HG02938 (cell line): ENCODE results near the gene KCNJ15.
A peak's percentile ranks its signal among the peaks of the same experiment; 100 is the strongest.

Source experiments
- ATAC-seq: cut with Tn5 transposase; IDR thresholded peaks from one replicate; pipeline ENCODE4 v1.9.1; 2021; ENCODE audit warnings: mild to moderate bottlenecking, moderate library complexity; ENCODE audit not compliant: unreplicated experiment

Gene KCNJ15

DNA sequence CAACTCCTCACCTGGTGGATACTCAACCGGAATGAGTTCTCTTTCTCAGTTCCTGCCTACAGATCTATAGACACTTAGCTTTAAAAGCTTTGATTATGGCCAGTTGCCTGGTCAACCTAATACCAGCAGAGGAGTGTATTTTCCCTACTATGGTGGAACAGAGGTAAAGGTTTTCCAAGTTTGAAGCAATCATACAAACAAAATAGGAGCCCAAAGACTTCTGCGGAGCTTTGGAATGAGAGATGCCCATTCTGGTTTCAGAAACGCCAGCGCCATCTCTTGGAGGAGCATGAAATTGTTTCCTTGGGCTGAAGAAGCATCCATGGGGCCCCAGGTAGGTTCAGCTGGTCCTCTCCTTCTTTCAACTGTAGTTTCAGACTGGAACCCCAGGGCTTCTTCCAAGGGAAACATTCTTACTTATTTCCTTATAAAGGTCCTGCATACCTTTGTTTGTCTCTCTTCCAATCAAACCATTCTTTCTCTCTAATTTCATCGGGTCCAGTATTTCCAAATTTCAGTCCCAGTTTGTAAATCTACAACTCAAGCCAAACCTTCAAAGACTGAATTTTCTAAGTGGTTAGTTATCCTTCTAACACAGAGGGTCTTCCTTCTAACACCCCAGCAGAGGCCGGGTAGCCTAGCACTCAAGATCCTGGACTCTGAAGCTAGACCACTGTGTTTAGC, 95.9 kb downstream of the KCNJ15 start:
- ATAC-seq = no peak

DNA sequence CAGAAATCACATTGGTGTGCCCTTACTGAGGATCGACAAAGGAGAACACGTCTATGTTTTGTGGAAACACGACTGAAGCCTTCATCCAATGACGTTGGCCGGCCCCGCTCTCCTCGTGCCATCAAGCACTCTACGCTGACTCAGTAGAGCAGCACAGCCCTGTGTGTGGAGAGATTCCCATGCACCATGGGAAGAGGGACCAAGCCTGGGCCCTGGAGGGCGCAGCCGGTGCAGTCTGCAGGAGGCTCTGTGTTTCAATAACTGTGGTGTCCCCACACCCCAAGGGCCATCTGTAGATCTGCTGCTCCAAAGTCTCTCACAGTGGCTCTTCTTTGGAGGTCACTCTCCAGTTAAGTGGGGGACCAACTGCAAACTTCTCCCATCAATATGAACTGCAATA, 97.4 kb downstream of the KCNJ15 start:
- no peak for ATAC-seq

DNA sequence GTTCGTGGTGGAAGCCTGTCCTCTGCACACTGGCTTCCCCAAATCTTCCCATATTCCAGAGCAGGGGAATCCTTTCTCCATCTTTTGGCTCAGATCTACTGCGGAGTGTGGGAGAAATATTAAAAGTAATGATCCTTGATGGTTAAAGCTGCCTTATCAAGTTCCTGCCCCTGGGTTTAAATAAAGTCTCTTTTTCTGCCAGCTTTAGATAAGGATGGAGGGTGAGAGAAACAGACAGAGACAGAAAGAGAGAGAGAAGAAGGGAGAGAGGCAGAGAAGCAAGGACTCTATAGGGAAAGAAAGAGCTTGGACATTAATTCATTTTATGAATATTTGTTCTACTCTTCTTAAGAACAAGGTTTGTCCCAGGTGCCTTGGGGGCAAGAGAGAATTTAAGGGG, 98.0 kb downstream of the KCNJ15 start:
- no peak for ATAC-seq

DNA sequence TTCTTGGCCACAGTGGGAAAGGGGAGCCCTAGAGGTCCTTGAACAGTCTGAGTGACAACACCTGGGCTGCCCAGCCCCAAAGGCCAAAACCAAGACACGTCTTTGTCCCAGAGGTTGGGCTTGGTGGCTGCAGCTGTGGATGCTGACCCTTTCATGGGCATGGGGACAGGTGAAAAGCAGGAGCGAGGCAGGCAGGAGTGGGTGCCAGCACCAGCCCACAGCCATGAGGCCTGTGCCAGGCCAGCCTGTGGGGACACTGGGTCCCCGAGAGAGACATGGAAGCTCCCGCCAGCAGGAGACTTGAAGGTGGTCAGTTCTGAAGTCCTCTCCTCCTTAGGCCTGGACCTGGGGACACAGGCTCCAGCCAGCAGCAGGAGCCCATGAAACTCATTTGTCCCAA, 98.6 kb downstream of the KCNJ15 start:
- ATAC-seq = no peak

DNA sequence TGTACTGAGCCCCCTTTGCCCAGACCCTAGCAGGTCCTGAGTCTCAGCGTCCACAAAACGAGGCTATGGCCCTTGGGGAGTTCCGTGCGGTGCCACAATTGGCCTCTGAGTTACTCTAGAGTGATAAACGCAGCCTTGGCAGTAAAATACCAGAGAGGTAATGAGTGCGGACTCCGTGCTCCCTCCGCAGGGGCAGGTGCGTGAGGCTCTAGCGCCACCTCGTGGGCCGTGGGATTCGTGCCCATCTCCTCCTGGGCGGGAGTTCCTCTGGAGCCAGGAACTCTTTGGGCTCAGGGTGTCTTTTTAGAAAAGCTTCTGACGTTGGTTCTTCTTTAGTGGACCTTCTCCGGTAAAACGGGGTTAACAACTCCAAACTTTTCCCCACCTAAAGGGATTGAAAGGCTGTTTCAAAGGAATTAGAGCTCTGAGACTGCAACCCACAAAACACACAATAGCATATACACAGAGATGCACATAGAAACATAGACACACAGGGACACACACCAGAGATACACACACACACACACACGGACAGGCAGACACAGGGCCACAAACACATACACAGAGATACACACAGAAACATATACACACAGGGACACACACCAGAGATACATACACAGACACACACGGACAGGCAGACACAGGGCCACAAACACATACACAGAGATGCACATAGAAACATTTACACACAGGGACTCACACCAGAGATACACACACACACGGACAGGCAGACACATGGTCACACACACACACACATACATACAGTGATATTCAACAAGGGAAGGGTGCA, 99.4 kb downstream of the KCNJ15 start:
- ATAC-seq = peak; percentile 67
